HUES64 (cell line): ENCODE data around the gene CAD.

Experiments used
- H3K27ac ChIP-seq: 2 replicates; pipeline ENCODE4 v1.7.0; 2013; ENCODE audit warnings: low read depth, low read length, inconsistent platforms
- H3K27me3 ChIP-seq: 2 replicates; pipeline ENCODE4 v1.6.1; 2013; ENCODE audit warnings: mild to moderate bottlenecking, low read length; ENCODE audit not compliant: insufficient read depth
- H3K36me3 ChIP-seq: 2 replicates; pipeline ENCODE4 v1.6.1; 2013; ENCODE audit warnings: mild to moderate bottlenecking, low read length; ENCODE audit not compliant: insufficient read depth
- H3K4me1 ChIP-seq: 2 replicates; pipeline ENCODE4 v1.6.1; 2013; ENCODE audit warnings: mild to moderate bottlenecking, low read length, moderate library complexity; ENCODE audit not compliant: insufficient read depth
- H3K4me3 ChIP-seq: 2 replicates; pipeline ENCODE4 v1.5.1; 2013; ENCODE audit warnings: mild to moderate bottlenecking, low read length, moderate library complexity
- H3K9ac ChIP-seq: 2 replicates; pipeline ENCODE4 v1.6.1; 2013; ENCODE audit warnings: mild to moderate bottlenecking, low read depth, low read length
- H3K9me3 ChIP-seq: 2 replicates; pipeline ENCODE4 v1.6.1; 2013; ENCODE audit warnings: low read depth, low read length; ENCODE audit not compliant: insufficient read depth
- WGBS: fragments of 150-250, 120-280 bp; methylation state at CpG from one replicate; pipeline ENCODE4 v1.1.7; 2013; ENCODE audit warnings: missing lambda C conversion rate; 5-methylcytosine and 5-hydroxymethylcytosine counted together

Gene CAD

DNA sequence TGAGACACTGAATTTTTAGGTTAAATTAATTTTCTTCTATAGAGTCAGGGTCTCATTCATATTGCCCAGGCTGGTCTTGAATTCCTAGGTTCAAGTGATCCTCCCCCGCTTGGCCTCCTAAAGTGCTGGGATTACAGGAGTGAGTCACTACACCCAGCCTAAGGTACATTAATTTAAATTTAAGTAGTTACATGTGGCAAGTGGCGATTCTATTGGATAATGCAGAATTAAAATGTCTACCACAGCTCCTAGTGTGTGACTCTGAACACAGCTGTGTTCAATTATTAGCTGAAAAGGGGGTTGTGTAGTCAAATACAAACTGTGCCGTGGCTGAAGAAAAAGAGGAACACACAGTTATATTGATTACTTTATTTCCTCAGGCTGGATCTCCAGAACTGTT lies 2.2 kb upstream of the CAD start:
- H3K4me3 ChIP-seq: no peak overlapping the region
- H3K9me3 ChIP-seq: no peaks in the 10 kb centered on the region
- no peak overlapping the region for H3K27ac ChIP-seq
- H3K36me3 ChIP-seq: peaks cover 51% of the 10 kb centered on the region
- WGBS: 96% methylated on average over 3 of the region's 3 CpGs
- no peaks in the 10 kb centered on the region for H3K27me3 ChIP-seq
- H3K4me1 ChIP-seq: peaks cover 23% of the 10 kb centered on the region; the same call in 1 of the 2 replicates
- no peak overlapping the region for H3K9ac ChIP-seq

DNA sequence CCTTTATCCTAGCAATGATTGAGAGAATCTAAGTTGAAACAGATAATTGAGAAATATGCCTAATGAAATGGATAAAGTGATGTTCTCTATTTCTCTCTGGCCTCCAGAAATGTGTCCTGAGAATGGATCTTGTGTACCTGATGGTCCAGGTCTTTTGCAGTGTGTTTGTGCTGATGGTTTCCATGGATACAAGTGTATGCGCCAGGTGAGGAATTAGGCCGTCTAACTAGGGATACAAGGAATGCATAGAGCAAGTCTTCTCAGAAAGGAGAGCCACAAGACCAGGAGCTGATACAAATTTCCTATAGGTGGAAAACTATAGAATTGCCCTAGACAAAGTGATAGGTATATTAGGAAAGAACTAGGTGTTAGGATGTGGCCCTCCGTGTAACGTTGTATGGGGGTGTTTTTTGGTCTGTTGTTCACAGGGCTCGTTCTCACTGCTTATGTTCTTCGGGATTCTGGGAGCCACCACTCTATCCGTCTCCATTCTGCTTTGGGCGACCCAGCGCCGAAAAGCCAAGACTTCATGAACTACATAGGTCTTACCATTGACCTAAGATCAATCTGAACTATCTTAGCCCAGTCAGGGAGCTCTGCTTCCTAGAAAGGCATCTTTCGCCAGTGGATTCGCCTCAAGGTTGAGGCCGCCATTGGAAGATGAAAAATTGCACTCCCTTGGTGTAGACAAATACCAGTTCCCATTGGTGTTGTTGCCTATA lies 592 bp upstream of the CAD start:
- no peaks in the 10 kb centered on the region for H3K27me3 ChIP-seq
- H3K4me3 ChIP-seq: peak overlapping the region; percentile 91
- H3K4me1 ChIP-seq: peaks cover 23% of the 10 kb centered on the region; the same call in 1 of the 2 replicates
- WGBS: 91% methylated on average over 13 of the region's 13 CpGs
- peaks cover 62% of the 10 kb centered on the region for H3K36me3 ChIP-seq
- peak overlapping the region; percentile 52 for H3K9ac ChIP-seq
- peak overlapping the region; percentile 61 for H3K27ac ChIP-seq
- no peaks in the 10 kb centered on the region for H3K9me3 ChIP-seq

DNA sequence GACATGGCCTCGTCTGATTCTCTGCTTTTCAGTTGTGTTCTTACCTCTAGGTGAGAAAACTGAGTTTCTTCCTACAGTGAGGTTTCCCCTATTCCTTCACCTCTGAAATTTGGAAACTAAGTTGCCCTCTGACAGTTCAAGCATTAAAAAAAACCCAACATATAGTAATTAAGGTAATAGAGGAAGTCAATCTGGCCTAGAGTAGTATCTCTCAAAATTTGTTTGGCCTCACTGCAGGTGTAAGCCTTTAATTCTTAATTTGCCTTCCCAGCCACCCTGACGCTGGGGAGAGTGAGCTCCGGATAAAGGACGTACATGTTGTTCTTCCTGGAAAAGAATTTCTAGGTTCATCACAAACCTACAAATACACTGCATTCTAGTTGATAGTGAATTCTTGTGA lies 1.4 kb downstream of the CAD start:
- H3K4me1 ChIP-seq: peaks cover 17% of the 10 kb centered on the region; the same call in 1 of the 2 replicates
- H3K4me3 ChIP-seq: peak overlapping the region; percentile 91
- 95% methylated on average over 4 of the region's 4 CpGs for WGBS
- H3K27ac ChIP-seq: no peak overlapping the region
- H3K27me3 ChIP-seq: no peaks in the 10 kb centered on the region
- no peaks in the 10 kb centered on the region for H3K9me3 ChIP-seq
- H3K9ac ChIP-seq: peak overlapping the region; percentile 100; the same call in 1 of the 2 replicates
- H3K36me3 ChIP-seq: peaks cover 78% of the 10 kb centered on the region

DNA sequence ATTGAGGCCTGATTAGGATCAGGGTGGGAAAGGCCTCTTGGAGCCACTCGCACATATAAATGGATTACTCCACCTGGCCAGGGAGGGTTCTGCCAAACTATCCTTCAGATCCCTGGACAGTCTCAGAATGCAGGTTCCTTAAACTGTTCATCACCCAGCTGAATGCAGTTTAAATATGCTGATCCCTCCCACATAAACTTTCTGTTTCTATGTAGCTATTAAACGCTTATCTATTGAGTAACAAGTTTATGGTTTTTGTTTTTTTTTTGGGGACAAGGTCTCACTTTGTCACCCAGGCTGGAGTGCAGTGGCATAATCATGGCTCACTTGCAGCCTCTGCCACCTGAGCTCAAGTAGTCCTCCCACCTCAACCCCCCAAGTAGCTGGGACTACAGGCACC lies 1.9 kb downstream of the CAD start:
- Histone ChIP-seq H3K4me1 (peaks cover 17% of the 10 kb centered on the region; the same call in 1 of the 2 replicates), H3K27me3 (no peaks in the 10 kb centered on the region), H3K27ac (no peak overlapping the region), H3K9me3 (no peaks in the 10 kb centered on the region), H3K4me3 (no peak overlapping the region), H3K36me3 (peaks cover 80% of the 10 kb centered on the region), H3K9ac (no peak overlapping the region)
- 98% methylated on average over 2 of the region's 2 CpGs for WGBS

DNA sequence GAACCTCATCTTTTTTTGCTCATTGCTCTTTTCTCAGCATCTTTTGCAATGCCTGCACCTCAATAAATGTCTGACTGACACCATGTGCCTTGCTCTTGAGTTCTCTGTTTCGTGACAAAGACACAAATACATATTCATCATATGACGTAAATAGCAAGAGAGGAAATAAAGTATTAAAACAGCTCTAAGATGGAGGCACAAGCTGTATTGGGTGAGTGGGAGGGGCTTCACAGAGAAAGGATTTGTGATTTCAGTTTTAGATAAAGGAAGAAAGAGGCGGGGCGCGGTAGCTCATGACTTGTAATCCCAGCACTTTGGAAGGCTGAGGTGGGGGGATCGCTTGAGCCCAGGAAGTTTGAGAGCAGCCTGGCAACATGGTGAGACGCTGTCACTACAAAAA lies 2.9 kb downstream of the CAD start:
- Histone ChIP-seq H3K9ac (no peak overlapping the region), H3K27me3 (no peaks in the 10 kb centered on the region), H3K4me1 (peaks cover 17% of the 10 kb centered on the region; the same call in 1 of the 2 replicates), H3K27ac (no peak overlapping the region), H3K4me3 (no peak overlapping the region), H3K36me3 (peaks cover 85% of the 10 kb centered on the region), H3K9me3 (no peaks in the 10 kb centered on the region)
- WGBS: 90% methylated on average over 6 of the region's 7 CpGs

DNA sequence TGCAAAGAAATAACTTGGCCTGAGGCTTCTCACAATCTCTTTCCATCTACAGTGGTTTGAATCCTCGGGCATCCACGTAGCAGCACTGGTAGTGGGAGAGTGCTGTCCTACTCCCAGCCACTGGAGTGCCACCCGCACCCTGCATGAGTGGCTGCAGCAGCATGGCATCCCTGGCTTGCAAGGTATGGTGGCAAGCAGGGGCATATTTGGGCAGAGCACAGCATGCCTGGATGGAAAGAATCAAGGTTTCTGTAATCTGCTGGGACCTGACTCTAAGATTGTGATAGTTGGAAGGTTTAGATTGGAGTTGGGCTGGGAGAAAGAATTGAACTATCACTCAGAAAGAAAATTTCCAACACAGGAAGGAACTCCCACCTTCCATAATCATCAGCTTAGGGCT lies 4.0 kb downstream of the CAD start:
- 90% methylated on average over 3 of the region's 3 CpGs for WGBS
- Histone ChIP-seq H3K9ac (no peak overlapping the region), H3K4me1 (peaks cover 17% of the 10 kb centered on the region; the same call in 1 of the 2 replicates), H3K4me3 (no peak overlapping the region), H3K27ac (no peak overlapping the region), H3K36me3 (peaks cover 86% of the 10 kb centered on the region), H3K9me3 (no peaks in the 10 kb centered on the region), H3K27me3 (no peaks in the 10 kb centered on the region)

DNA sequence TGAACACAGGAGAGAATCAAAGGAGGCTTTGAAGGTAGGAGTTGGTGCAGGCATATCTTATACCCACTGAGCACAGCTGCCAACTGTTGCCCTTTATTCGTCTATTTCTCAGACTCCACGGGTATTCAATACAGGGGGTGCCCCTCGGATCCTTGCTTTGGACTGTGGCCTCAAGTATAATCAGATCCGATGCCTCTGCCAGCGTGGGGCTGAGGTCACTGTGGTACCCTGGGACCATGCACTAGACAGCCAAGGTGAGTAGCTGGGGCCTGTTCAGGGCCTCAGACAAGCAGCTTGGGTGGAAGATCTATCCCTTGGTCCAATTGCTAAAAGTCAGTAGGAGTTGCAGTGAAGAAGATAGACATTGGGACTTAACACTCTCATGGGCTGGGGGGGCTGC lies 5.2 kb downstream of the CAD start:
- Histone ChIP-seq H3K36me3 (peaks cover 91% of the 10 kb centered on the region), H3K4me3 (no peak overlapping the region), H3K4me1 (peaks cover 11% of the 10 kb centered on the region; the same call in 1 of the 2 replicates), H3K27me3 (no peaks in the 10 kb centered on the region), H3K9me3 (no peaks in the 10 kb centered on the region), H3K9ac (no peak overlapping the region), H3K27ac (no peak overlapping the region)
- 96% methylated on average over 5 of the region's 5 CpGs for WGBS

DNA sequence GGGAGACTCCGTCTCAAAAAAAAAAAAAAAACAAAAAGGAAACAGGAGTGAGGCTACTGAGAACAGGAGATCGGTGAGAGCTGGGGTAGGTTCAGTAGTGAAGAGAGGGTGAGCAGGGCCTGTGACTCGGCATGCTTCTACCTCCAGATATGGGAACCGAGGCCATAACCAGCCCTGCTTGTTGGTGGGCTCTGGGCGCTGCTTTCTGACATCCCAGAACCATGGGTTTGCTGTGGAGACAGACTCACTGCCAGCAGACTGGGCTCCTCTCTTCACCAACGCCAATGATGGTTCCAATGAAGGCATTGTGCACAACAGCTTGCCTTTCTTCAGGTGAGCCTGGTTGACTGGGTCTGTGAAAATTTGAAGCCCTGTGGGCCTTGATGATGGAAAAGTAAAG lies 6.2 kb downstream of the CAD start:
- Histone ChIP-seq H3K27me3 (no peaks in the 10 kb centered on the region), H3K9me3 (no peaks in the 10 kb centered on the region), H3K4me3 (no peak overlapping the region), H3K27ac (no peak overlapping the region), H3K9ac (no peak overlapping the region), H3K36me3 (peaks cover 97% of the 10 kb centered on the region), H3K4me1 (peaks cover 5% of the 10 kb centered on the region; the same call in 1 of the 2 replicates)
- WGBS: 95% methylated on average over 6 of the region's 6 CpGs

DNA sequence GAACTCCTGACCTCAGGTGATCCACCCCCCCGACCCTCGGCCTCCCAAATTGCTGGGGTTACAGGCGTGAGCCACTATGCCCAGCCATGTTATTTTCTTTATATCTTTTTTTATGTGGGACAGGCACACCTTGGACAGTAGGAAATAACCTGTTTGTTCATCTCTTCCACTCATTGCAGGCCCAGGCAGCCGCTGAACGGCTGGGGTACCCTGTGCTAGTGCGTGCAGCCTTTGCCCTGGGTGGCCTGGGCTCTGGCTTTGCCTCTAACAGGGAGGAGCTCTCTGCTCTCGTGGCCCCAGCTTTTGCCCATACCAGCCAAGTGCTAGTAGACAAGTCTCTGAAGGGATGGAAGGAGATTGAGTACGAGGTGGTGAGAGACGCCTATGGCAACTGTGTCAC lies 8.4 kb downstream of the CAD start:
- no peaks in the 10 kb centered on the region for H3K4me1 ChIP-seq
- 97% methylated on average over 9 of the region's 9 CpGs for WGBS
- H3K36me3 ChIP-seq: peaks cover 96% of the 10 kb centered on the region
- no peaks in the 10 kb centered on the region for H3K9me3 ChIP-seq
- no peak overlapping the region for H3K9ac ChIP-seq
- H3K4me3 ChIP-seq: no peak overlapping the region
- H3K27me3 ChIP-seq: no peaks in the 10 kb centered on the region
- no peak overlapping the region for H3K27ac ChIP-seq

DNA sequence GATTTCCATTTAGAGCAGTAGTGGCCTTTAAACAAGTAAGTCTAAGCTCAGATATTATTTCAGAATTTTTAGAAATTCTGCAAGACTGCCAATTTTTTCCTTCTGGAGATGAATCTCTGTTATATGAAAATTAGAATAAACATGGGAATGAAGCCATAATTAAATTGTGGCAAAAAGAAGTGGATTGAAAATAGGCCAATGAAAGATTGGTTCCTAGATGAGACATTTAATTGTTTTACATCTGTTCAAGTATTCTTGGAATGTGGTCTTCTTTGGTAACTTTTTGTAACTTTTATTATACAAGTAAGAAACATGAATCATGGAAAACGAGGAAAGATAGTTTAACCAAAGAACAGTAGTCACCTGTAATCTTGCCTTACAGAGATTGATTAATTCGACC lies 10.3 kb downstream of the CAD start:
- Histone ChIP-seq H3K4me3 (no peak overlapping the region), H3K9ac (no peak overlapping the region), H3K4me1 (no peaks in the 10 kb centered on the region), H3K27me3 (no peaks in the 10 kb centered on the region), H3K27ac (no peak overlapping the region), H3K36me3 (peaks cover 99% of the 10 kb centered on the region), H3K9me3 (no peaks in the 10 kb centered on the region)
- 100% methylated on average over 2 of the region's 2 CpGs for WGBS

DNA sequence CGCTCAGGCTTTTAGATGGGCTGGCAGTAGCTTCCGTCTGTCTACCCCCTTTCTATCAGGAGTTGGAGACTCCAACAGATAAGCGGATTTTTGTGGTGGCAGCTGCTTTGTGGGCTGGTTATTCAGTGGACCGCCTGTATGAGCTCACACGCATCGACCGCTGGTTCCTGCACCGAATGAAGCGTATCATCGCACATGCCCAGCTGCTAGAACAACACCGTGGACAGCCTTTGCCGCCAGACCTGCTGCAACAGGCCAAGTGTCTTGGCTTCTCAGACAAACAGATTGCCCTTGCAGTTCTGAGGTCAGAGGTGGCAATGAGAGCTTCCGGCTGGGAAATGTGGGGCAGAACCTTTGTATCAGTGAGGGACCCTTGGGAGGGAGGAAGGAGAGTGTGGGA lies 14.8 kb downstream of the CAD start:
- 96% methylated on average over 13 of the region's 13 CpGs for WGBS
- Histone ChIP-seq H3K36me3 (peaks cover 99% of the 10 kb centered on the region), H3K9me3 (no peaks in the 10 kb centered on the region), H3K9ac (no peak overlapping the region), H3K27me3 (no peaks in the 10 kb centered on the region), H3K27ac (no peak overlapping the region), H3K4me1 (no peaks in the 10 kb centered on the region), H3K4me3 (no peak overlapping the region)

DNA sequence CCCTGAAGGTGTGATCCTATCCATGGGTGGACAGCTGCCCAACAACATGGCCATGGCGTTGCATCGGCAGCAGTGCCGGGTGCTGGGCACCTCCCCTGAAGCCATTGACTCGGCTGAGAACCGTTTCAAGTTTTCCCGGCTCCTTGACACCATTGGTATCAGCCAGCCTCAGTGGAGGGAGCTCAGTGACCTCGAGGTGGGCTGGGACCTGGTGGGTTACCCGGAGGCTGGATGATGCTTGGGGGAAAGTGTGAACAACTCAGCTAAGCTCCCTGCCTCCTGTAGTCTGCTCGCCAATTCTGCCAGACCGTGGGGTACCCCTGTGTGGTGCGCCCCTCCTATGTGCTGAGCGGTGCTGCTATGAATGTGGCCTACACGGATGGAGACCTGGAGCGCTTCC lies 16.2 kb downstream of the CAD start:
- no peak overlapping the region for H3K4me3 ChIP-seq
- no peaks in the 10 kb centered on the region for H3K4me1 ChIP-seq
- peaks cover 99% of the 10 kb centered on the region for H3K36me3 ChIP-seq
- H3K9ac ChIP-seq: no peak overlapping the region
- 96% methylated on average over 14 of the region's 14 CpGs for WGBS
- no peak overlapping the region for H3K27ac ChIP-seq
- H3K27me3 ChIP-seq: no peaks in the 10 kb centered on the region
- no peaks in the 10 kb centered on the region for H3K9me3 ChIP-seq
